SK-N-SH (cell line): ENCODE measurements around the gene SLC12A5.

Experiments used
- JUND ChIP-seq: IDR thresholded peaks from 2 replicates; pipeline ENCODE4 v1.4.0; 2012
- POLR2AphosphoS5 ChIP-seq: IDR thresholded peaks from 2 replicates; pipeline ENCODE4 v1.6.1; 2012; ENCODE audit warnings: low read depth, low read length
- RAD21 ChIP-seq: IDR thresholded peaks from 2 replicates; pipeline ENCODE4 v1.6.1; 2012; ENCODE audit warnings: mild to moderate bottlenecking, low read length
- SIN3A ChIP-seq: IDR thresholded peaks from 2 replicates; pipeline ENCODE4 v1.6.1; 2012; ENCODE audit warnings: low read depth, mild to moderate bottlenecking, low read length, moderate library complexity, borderline replicate concordance
- TF ChIP-seq, protein P1 (sequence below): fragments of 200-600 bp; sonication (generic); IDR thresholded peaks from 2 replicates; pipeline ENCODE4 v1.6.1; 2017; ENCODE audit warnings: antibody characterized with exemption, mild to moderate bottlenecking, moderate library complexity

DNA sequence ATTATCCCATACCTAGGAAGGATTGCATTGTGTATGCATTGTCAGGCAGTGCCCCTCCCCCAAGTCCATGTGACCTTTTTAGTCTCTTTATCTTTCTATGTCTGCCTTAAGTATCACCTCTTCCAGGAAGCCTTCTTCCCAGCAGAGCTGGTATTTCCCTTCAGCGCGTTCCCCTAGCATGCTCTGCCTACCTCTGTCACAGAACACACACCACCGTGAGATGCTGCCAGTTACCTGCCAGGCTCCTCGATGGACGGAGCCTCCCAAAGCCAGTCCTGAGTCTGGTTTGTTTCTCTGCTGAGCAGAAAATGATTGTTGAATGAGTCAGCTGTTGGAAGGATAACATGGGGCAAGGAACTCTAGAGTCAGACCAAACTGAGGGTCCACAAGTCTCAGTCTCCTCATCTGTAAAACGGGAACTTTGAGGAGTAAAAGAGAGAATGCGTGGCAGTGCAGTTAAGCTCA is 45.7 kb upstream of the SLC12A5 start:
- TF ChIP-seq, protein P1, sequence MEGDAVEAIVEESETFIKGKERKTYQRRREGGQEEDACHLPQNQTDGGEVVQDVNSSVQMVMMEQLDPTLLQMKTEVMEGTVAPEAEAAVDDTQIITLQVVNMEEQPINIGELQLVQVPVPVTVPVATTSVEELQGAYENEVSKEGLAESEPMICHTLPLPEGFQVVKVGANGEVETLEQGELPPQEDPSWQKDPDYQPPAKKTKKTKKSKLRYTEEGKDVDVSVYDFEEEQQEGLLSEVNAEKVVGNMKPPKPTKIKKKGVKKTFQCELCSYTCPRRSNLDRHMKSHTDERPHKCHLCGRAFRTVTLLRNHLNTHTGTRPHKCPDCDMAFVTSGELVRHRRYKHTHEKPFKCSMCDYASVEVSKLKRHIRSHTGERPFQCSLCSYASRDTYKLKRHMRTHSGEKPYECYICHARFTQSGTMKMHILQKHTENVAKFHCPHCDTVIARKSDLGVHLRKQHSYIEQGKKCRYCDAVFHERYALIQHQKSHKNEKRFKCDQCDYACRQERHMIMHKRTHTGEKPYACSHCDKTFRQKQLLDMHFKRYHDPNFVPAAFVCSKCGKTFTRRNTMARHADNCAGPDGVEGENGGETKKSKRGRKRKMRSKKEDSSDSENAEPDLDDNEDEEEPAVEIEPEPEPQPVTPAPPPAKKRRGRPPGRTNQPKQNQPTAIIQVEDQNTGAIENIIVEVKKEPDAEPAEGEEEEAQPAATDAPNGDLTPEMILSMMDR, result no peak
- TF ChIP-seq RAD21 (no peak), SIN3A (no peak), JUND (no peak), POLR2AphosphoS5 (no peak)
